ENCODE data around the gene PIK3CG. TPM values are rescaled to one million over a fixed set of nuclear protein-coding genes. Genes with fewer than 3 reads are reported as not detected.

The PIK3CG gene
- polyA plus RNA-seq, 1 experiment: not detected

Other genes starting within 250 kb of the PIK3CG start
- gene CCDC71L, start 204.1 kb upstream of the PIK3CG start, polyA plus RNA-seq (2011; rRNA removed): 39.3 and 47.6 TPM in 2 replicates
- gene PRKAR2B, start 179.4 kb downstream of the PIK3CG start, polyA plus RNA-seq (2011; rRNA removed): 2.6 and 5.1 TPM in 2 replicates

All from BJ (cell line).